HEK293 (cell line): ENCODE measurements around the gene FMO1.
A peak's percentile ranks its signal among the peaks of the same experiment; 100 is the strongest.

Experiments
- AEBP2 ChIP-seq: fragments of 450-650 bp; formaldehyde crosslinking; IDR thresholded peaks from 2 replicates; pipeline ENCODE4 v1.5.1; 2016; ENCODE audit warnings: missing biosample characterization, missing genetic modification characterization, borderline replicate concordance
- CTCF ChIP-seq: fragments of 450-650 bp; formaldehyde crosslinking; IDR thresholded peaks from 2 replicates; pipeline ENCODE4 v1.5.1; 2016; ENCODE audit warnings: missing biosample characterization, missing genetic modification characterization
- FEZF1 ChIP-seq: fragments of 450-650 bp; formaldehyde crosslinking; IDR thresholded peaks from 2 replicates; pipeline ENCODE4 v1.5.1; 2016; ENCODE audit warnings: missing biosample characterization, missing genetic modification characterization
- GLIS2 ChIP-seq: fragments of 450-650 bp; formaldehyde crosslinking; IDR thresholded peaks from 2 replicates; pipeline ENCODE4 v1.5.1; 2016; ENCODE audit warnings: missing biosample characterization, missing genetic modification characterization
- MYNN ChIP-seq: fragments of 450-650 bp; formaldehyde crosslinking; IDR thresholded peaks from 2 replicates; pipeline ENCODE4 v1.5.1; 2016; ENCODE audit warnings: missing biosample characterization, missing genetic modification characterization, borderline replicate concordance
- RBAK ChIP-seq: fragments of 450-650 bp; formaldehyde crosslinking; IDR thresholded peaks from 2 replicates; pipeline ENCODE4 v1.5.1; 2016; ENCODE audit warnings: missing biosample characterization, missing genetic modification characterization
- ZBTB11 ChIP-seq: fragments of 450-650 bp; formaldehyde crosslinking; conservative IDR thresholded peaks from 2 replicates; pipeline ENCODE4 v1.5.1; 2016; ENCODE audit warnings: low read depth, missing biosample characterization, missing genetic modification characterization
- ZBTB6 ChIP-seq: fragments of 450-650 bp; formaldehyde crosslinking; IDR thresholded peaks from 2 replicates; pipeline ENCODE4 v1.5.1; 2017; ENCODE audit warnings: missing biosample characterization, missing genetic modification characterization
- ZFP69B ChIP-seq: fragments of 450-650 bp; formaldehyde crosslinking; IDR thresholded peaks from 2 replicates; pipeline ENCODE4 v1.5.1; 2016; ENCODE audit warnings: missing biosample characterization, missing genetic modification characterization
- ZNF112 ChIP-seq: fragments of 450-650 bp; formaldehyde crosslinking; IDR thresholded peaks from 2 replicates; pipeline ENCODE4 v1.5.0; 2017; ENCODE audit warnings: missing biosample characterization, missing genetic modification characterization
- ZNF184 ChIP-seq: fragments of 450-650 bp; IDR thresholded peaks from 2 replicates; pipeline ENCODE4 v1.5.1; 2018; ENCODE audit warnings: missing biosample characterization, mild to moderate bottlenecking, missing genetic modification characterization
- ZNF19 ChIP-seq: fragments of 450-650 bp; formaldehyde crosslinking; IDR thresholded peaks from 2 replicates; pipeline ENCODE4; 2016; ENCODE audit warnings: missing biosample characterization, missing genetic modification characterization, low read depth
- ZNF223 ChIP-seq: fragments of 450-650 bp; formaldehyde crosslinking; IDR thresholded peaks from 2 replicates; pipeline ENCODE4 v1.5.1; 2016; ENCODE audit warnings: missing biosample characterization, missing genetic modification characterization
- ZNF362 ChIP-seq: fragments of 450-650 bp; formaldehyde crosslinking; IDR thresholded peaks from 2 replicates; pipeline ENCODE4 v1.5.1; 2016; ENCODE audit warnings: missing biosample characterization, missing genetic modification characterization
- ZNF398 ChIP-seq: fragments of 450-650 bp; formaldehyde crosslinking; IDR thresholded peaks from 2 replicates; pipeline ENCODE4 v1.5.1; 2017; ENCODE audit warnings: missing biosample characterization, missing genetic modification characterization
- ZNF423 ChIP-seq: fragments of 450-650 bp; formaldehyde crosslinking; IDR thresholded peaks from 2 replicates; pipeline ENCODE4 v1.5.1; 2016; ENCODE audit warnings: missing biosample characterization, missing genetic modification characterization
- ZNF48 ChIP-seq: fragments of 450-650 bp; formaldehyde crosslinking; IDR thresholded peaks from 2 replicates; pipeline ENCODE4 v1.5.1; 2016; ENCODE audit warnings: missing biosample characterization, missing genetic modification characterization
- ZNF549 ChIP-seq: fragments of 450-650 bp; IDR thresholded peaks from 2 replicates; pipeline ENCODE4 v1.5.1; 2018; ENCODE audit warnings: missing biosample characterization, missing genetic modification characterization, mild to moderate bottlenecking, inconsistent platforms, moderate library complexity
- ZNF626 ChIP-seq: fragments of 450-650 bp; sonication (Bioruptor Pico); formaldehyde crosslinking; IDR thresholded peaks from 2 replicates; pipeline ENCODE4 v1.5.1; 2018; ENCODE audit warnings: missing biosample characterization, missing genetic modification characterization, inconsistent platforms
- ZNF639 ChIP-seq: fragments of 450-650 bp; formaldehyde crosslinking; IDR thresholded peaks from 2 replicates; pipeline ENCODE4 v1.5.1; 2016; ENCODE audit warnings: missing biosample characterization, missing genetic modification characterization
- ZNF654 ChIP-seq: fragments of 450-650 bp; formaldehyde crosslinking; IDR thresholded peaks from 2 replicates; pipeline ENCODE4 v1.5.1; 2016; ENCODE audit warnings: low read depth, missing biosample characterization, missing genetic modification characterization
- ZNF664 ChIP-seq: fragments of 450-650 bp; formaldehyde crosslinking; IDR thresholded peaks from 2 replicates; pipeline ENCODE4 v1.5.1; 2016; ENCODE audit warnings: missing biosample characterization, missing genetic modification characterization
- ZNF692 ChIP-seq: fragments of 450-650 bp; formaldehyde crosslinking; IDR thresholded peaks from 2 replicates; pipeline ENCODE4 v1.5.1; 2016; ENCODE audit warnings: missing biosample characterization, missing genetic modification characterization
- ZNF704 ChIP-seq: fragments of 450-650 bp; formaldehyde crosslinking; IDR thresholded peaks from 2 replicates; pipeline ENCODE4 v1.5.1; 2016; ENCODE audit warnings: missing biosample characterization, missing genetic modification characterization
- ZNF768 ChIP-seq: fragments of 450-650 bp; formaldehyde crosslinking; IDR thresholded peaks from 2 replicates; pipeline ENCODE4 v1.5.1; 2018; ENCODE audit warnings: missing biosample characterization, mild to moderate bottlenecking, missing genetic modification characterization

The FMO1 gene

GRCh38 chr1:171313835-171314320, 65.6 kb downstream of the FMO1 start, which contains the start of gene FMO4 (continued):
- peak; percentile 81 for TF ChIP-seq ZNF362 (tag by site-specific recombination)
- TF ChIP-seq ZNF549 (tag by site-specific recombination) = no peak
- TF ChIP-seq ZNF626 = no peak
- TF ChIP-seq CTCF (tag by site-specific recombination) = peak; percentile 86
- peak; percentile 93 for TF ChIP-seq ZNF654 (tag by site-specific recombination)
- no peak for TF ChIP-seq GLIS2
- TF ChIP-seq ZNF398 (tag by site-specific recombination) = no peak
- no peak for TF ChIP-seq ZNF704 (tag by site-specific recombination)
- peak; percentile 32; the same call in 1 of the 2 replicates for TF ChIP-seq ZNF692 (tag by site-specific recombination)
- TF ChIP-seq ZNF112 = no peak
- no peak for TF ChIP-seq ZNF223 (tag by site-specific recombination)
- no peak for TF ChIP-seq ZNF48 (tag by site-specific recombination)
- TF ChIP-seq FEZF1 (tag by site-specific recombination) = no peak
- no peak for TF ChIP-seq ZBTB6
- TF ChIP-seq MYNN (tag by site-specific recombination) = no peak
- no peak for TF ChIP-seq ZBTB11 (tag by site-specific recombination)
- TF ChIP-seq ZNF639 (tag by site-specific recombination) = no peak
- TF ChIP-seq ZNF184 (tag by site-specific recombination) = no peak; the same call in 1 of the 2 replicates
- TF ChIP-seq ZNF423 (tag by site-specific recombination) = no peak
- no peak for TF ChIP-seq ZNF19 (tag by site-specific recombination)
- TF ChIP-seq RBAK (tag by site-specific recombination) = no peak
- no peak for TF ChIP-seq ZFP69B (tag by site-specific recombination)
- TF ChIP-seq ZNF768 (tag by site-specific recombination) = no peak
- no peak for TF ChIP-seq ZNF664 (tag by site-specific recombination)
- TF ChIP-seq AEBP2 (tag by site-specific recombination) = no peak
